GM12801 (cell line): ENCODE results near the gene NRN1L.

Experiments used
- TF ChIP-seq, protein P1 (sequence below): IDR thresholded peaks from one replicate; pipeline ENCODE4 v1.5.1; 2011; ENCODE audit warnings: control low read depth; ENCODE audit not compliant: insufficient read length; ENCODE audit errors: extremely low read depth

NRN1L gene

DNA sequence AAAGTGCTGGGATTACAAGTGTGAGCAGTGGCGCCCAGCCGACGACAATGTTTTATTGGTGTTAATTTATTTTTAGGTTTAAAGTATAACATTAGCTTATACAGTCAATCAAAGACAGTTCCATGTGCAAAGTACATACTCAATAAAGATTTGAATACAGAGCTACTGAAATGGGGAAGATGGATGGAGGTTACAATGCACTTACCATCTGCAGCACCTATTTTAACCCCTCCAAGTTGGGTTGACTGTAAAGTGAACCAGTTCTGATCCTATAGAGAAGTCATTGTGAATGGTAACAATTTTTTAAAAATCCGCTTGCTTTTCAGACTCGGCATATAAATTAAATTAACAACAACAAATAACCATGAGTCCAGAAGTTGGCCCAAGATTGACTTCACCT is 7.7 kb downstream of the NRN1L start:
- TF ChIP-seq, protein P1, sequence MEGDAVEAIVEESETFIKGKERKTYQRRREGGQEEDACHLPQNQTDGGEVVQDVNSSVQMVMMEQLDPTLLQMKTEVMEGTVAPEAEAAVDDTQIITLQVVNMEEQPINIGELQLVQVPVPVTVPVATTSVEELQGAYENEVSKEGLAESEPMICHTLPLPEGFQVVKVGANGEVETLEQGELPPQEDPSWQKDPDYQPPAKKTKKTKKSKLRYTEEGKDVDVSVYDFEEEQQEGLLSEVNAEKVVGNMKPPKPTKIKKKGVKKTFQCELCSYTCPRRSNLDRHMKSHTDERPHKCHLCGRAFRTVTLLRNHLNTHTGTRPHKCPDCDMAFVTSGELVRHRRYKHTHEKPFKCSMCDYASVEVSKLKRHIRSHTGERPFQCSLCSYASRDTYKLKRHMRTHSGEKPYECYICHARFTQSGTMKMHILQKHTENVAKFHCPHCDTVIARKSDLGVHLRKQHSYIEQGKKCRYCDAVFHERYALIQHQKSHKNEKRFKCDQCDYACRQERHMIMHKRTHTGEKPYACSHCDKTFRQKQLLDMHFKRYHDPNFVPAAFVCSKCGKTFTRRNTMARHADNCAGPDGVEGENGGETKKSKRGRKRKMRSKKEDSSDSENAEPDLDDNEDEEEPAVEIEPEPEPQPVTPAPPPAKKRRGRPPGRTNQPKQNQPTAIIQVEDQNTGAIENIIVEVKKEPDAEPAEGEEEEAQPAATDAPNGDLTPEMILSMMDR = no peak

GRCh38 chr16:67892899-67893742 is 8.4 kb downstream of the NRN1L start, which contains the start of gene PSKH1:
PSKH1 (plus strand) TSS chr16:67893254; CDS start chr16:67908750, 15,496 bp downstream.
- TF ChIP-seq, protein P1 = no peak

- TF ChIP-seq, protein P1 = no peak
These were observed 9.2 kb downstream of the NRN1L start for GRCh38 chr16:67893743-67894399.

GRCh38 chr16:67897231-67897630 is 12.5 kb downstream of the NRN1L start:
- TF ChIP-seq, protein P1 = no peak

DNA sequence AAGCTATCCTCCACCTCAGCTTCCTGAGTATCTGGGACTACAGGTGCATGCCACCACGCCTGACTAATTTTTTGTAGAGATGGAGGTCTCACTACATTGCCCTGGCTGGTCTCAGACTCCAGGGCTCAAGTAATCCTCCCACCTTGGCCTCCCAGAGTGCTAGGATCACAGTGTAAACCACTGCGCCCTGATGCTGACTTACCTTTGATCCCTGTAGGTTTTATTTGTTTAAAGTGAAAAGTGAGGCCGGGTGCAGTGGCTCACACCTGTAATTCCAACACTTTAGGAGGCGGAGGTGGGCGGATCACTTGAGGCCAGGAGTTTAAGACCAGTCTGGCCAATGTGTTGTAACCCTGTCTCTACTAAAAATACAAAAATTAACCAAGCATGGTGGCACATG is 17.0 kb downstream of the NRN1L start:
- TF ChIP-seq, protein P1 = no peak

- TF ChIP-seq, protein P1 = no peak
These were observed 18.1 kb downstream of the NRN1L start for GRCh38 chr16:67902831-67903230.

- TF ChIP-seq, protein P1 = no peak
These were observed 22.9 kb downstream of the NRN1L start for GRCh38 chr16:67907397-67908180.
